Neuronal stem cell (in vitro differentiated cells): ENCODE data around the gene ADGRL3.
"Not testable (repeated sequence)": the region's sequence is repeated elsewhere in the genome, so short reads cannot be mapped to it uniquely, and the experiment has no call there.

ENCODE experiments used
- DNase-seq: peaks from one replicate; pipeline ENCODE4 v3.0.0-alpha.2; 2013; ENCODE audit warnings: low spot score
- H2AFZ ChIP-seq: one replicate; pipeline ENCODE4 v1.6.1; 2013; ENCODE audit warnings: mild to moderate bottlenecking, low read length, inconsistent platforms
- H2AK5ac ChIP-seq: 2 replicates; pipeline ENCODE4 v1.6.1; 2013; ENCODE audit warnings: low read depth, mild to moderate bottlenecking, inconsistent platforms, low read length, moderate library complexity, mixed read lengths
- H2BK120ac ChIP-seq: 2 replicates; pipeline ENCODE4 v1.6.1; 2013; ENCODE audit warnings: low read depth, mild to moderate bottlenecking, inconsistent platforms, low read length, moderate library complexity, mixed read lengths
- H2BK12ac ChIP-seq: one replicate; pipeline ENCODE4 v1.6.1; 2013; ENCODE audit warnings: low read length, inconsistent platforms
- H2BK15ac ChIP-seq: 2 replicates; pipeline ENCODE4 v1.6.1; 2013; ENCODE audit warnings: mild to moderate bottlenecking, low read length, inconsistent platforms, mixed read lengths
- H2BK5ac ChIP-seq: one replicate; pipeline ENCODE4 v1.6.1; 2013; ENCODE audit warnings: inconsistent platforms, mild to moderate bottlenecking, low read length, moderate library complexity
- H3K14ac ChIP-seq: one replicate; pipeline ENCODE4 v1.6.1; 2013; ENCODE audit warnings: low read length, inconsistent platforms
- H3K18ac ChIP-seq: 2 replicates; pipeline ENCODE4 v1.6.1; 2013; ENCODE audit warnings: low read length, inconsistent platforms
- H3K23ac ChIP-seq: 2 replicates; pipeline ENCODE4 v1.6.1; 2013; ENCODE audit warnings: low read depth, mild to moderate bottlenecking, mixed read lengths, low read length, inconsistent platforms; ENCODE audit not compliant: poor library complexity
- H3K27ac ChIP-seq: replicated peaks from 3 replicates; pipeline ENCODE4 v1.5.1; 2013; ENCODE audit warnings: low read length, inconsistent platforms
- H3K27me3 ChIP-seq, 3 experiments: 2 replicates each; pipeline ENCODE4 v1.6.1; 2013; ENCODE audit warnings: low read length in 3 of 3, mild to moderate bottlenecking in 2 of 3, inconsistent platforms in 1 of 3, low read depth in 1 of 3, mixed read lengths in 1 of 3, moderate library complexity in 1 of 3; ENCODE audit not compliant: control insufficient read depth in 3 of 3, insufficient read depth in 3 of 3
- H3K36me3 ChIP-seq, 2 donors: replicated peaks in 1 of 2; 2 replicates each; pipeline ENCODE4 v1.6.1; 2013; ENCODE audit warnings: low read length in 2 of 2; ENCODE audit not compliant: control insufficient read depth in 2 of 2, insufficient read depth in 2 of 2
- H3K4ac ChIP-seq: 2 replicates; pipeline ENCODE4 v1.6.1; 2013; ENCODE audit warnings: inconsistent platforms, mild to moderate bottlenecking, low read length, moderate library complexity
- H3K4me1 ChIP-seq, 2 donors: 1 replicate in 1 of 2; 2 replicates in 1 of 2; pipeline ENCODE4 v1.6.1; 2013; ENCODE audit warnings: low read length in 2 of 2, low read depth in 1 of 2; ENCODE audit not compliant: control insufficient read depth in 2 of 2, insufficient read depth in 1 of 2
- H3K4me2 ChIP-seq: one replicate; pipeline ENCODE4 v1.6.1; 2013; ENCODE audit warnings: mild to moderate bottlenecking, low read length, inconsistent platforms; ENCODE audit not compliant: insufficient read depth, poor library complexity, severe bottlenecking
- H3K4me3 ChIP-seq, 2 donors: 2 replicates each; pipeline ENCODE4 v1.5.1; 2013; ENCODE audit warnings: low read length in 2 of 2, mild to moderate bottlenecking in 2 of 2, inconsistent platforms in 1 of 2, moderate library complexity in 1 of 2
- H3K79me1 ChIP-seq: one replicate; pipeline ENCODE4 v1.6.1; 2013; ENCODE audit warnings: low read depth, mild to moderate bottlenecking, inconsistent platforms, low read length, moderate library complexity
- H3K9ac ChIP-seq: one replicate; pipeline ENCODE4 v1.6.1; 2013; ENCODE audit warnings: mild to moderate bottlenecking, low read depth, low read length, inconsistent platforms; ENCODE audit not compliant: poor library complexity
- H3K9me3 ChIP-seq, 2 donors: replicated peaks in 1 of 2; 2 replicates each; pipeline versions ENCODE3 to v1.6.1; 2013; ENCODE audit warnings: low read length in 2 of 2, mild to moderate bottlenecking in 2 of 2, inconsistent platforms in 1 of 2, low read depth in 1 of 2, mixed read lengths in 1 of 2, moderate library complexity in 1 of 2; ENCODE audit not compliant: control insufficient read depth in 2 of 2, insufficient read depth in 1 of 2
- H4K8ac ChIP-seq: one replicate; pipeline ENCODE4 v1.6.1; 2013; ENCODE audit warnings: low read depth, mild to moderate bottlenecking, inconsistent platforms, low read length, moderate library complexity
- H4K91ac ChIP-seq: one replicate; pipeline ENCODE4 v1.6.1; 2013; ENCODE audit warnings: low read length, low read depth, mild to moderate bottlenecking, inconsistent platforms; ENCODE audit not compliant: poor library complexity
- WGBS, 2 donors: extraction: QIAGEN DNeasy Blood & Tissue Kit; methylation state at CpG; one replicate each; pipeline ENCODE4 v1.1.7; 2013; ENCODE audit warnings: missing lambda C conversion rate in 2 of 2, mixed read lengths in 1 of 2; ENCODE audit not compliant: insufficient read length in 2 of 2, insufficient replicate concordance in 1 of 2; ENCODE audit errors: extremely low coverage in 2 of 2; 5-methylcytosine and 5-hydroxymethylcytosine counted together

Gene ADGRL3

DNA sequence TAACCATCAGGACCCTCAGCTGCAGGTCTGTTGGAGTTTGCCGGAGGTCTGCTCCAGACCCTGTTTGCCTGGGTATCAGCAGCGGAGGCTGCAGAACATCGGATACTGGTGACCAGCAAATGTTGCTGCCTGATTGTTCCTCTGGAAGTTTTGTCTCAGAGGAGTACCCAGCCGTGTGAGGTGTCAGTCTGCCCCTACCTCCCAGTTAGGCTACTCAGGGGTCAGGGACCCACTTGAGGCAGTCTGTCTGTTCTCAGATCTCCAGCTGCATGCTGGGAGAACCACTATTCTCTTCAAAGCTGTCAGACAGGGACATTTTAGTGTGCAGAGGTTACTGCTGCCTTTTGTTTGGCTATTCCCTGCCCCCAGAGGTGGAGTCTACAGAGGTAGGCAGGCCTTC, 559.8 kb downstream of the ADGRL3 start:
- not testable (repeated sequence) for H3K36me3 ChIP-seq, H3K9me3 ChIP-seq, H3K14ac ChIP-seq, H3K18ac ChIP-seq, H2AFZ ChIP-seq, H2AK5ac ChIP-seq, H2BK15ac ChIP-seq, H3K79me1 ChIP-seq, H3K4ac ChIP-seq, H3K4me2 ChIP-seq, H4K91ac ChIP-seq, H2BK12ac ChIP-seq, H3K4me3 ChIP-seq, H3K9ac ChIP-seq, H3K27ac ChIP-seq, DNase-seq, H3K27me3 ChIP-seq, H2BK5ac ChIP-seq, H2BK120ac ChIP-seq, H4K8ac ChIP-seq, H3K4me1 ChIP-seq, H3K23ac ChIP-seq
- no CpG with 5 or more reads among the region's 4 CpGs for WGBS, 2 donors

DNA sequence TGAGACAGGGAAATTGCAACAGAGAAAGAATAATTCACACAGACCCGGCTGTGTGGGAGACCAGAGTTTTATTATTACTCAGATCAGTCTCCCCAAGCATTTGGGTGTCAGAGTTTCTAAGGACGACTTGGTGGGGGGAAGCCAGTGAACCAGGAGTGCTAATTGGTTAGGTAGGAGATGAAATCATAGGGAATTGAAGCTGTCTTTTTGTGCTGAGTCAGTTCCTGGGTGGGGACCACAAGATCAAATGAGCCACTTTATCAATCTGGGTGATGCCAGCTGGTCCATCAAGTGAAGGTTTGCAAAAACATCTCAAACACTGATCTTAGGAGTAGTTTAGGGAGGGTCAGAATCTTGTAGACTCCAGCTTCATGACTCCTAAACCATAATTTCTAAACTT, 560.7 kb downstream of the ADGRL3 start:
- Histone ChIP-seq H3K4me1 (no peaks in the 10 kb centered on the region), H2AK5ac (no peak overlapping the region), H3K36me3 (peaks cover 0 to 3% of the 10 kb centered on the region in 2 donors), H3K14ac (no peak overlapping the region), H4K8ac (no peak overlapping the region), H2AFZ (no peak overlapping the region), H3K9me3 (peaks cover 0 to 4% of the 10 kb centered on the region in 2 donors), H2BK120ac (no peak overlapping the region), H3K79me1 (no peaks in the 10 kb centered on the region), H3K4me3 (no peak overlapping the region), H3K18ac (no peak overlapping the region), H3K23ac (no peak overlapping the region), H3K9ac (no peak overlapping the region), H3K27ac (no peak overlapping the region), H3K27me3 (no peaks in the 10 kb centered on the region), H3K4ac (no peak overlapping the region), H2BK15ac (no peak overlapping the region), H2BK12ac (no peak overlapping the region), H2BK5ac (no peak overlapping the region), H3K4me2 (no peak overlapping the region), H4K91ac (no peak overlapping the region)
- no peak for DNase-seq
- no CpG with 5 or more reads among the region's 2 CpGs for WGBS, 2 donors

DNA sequence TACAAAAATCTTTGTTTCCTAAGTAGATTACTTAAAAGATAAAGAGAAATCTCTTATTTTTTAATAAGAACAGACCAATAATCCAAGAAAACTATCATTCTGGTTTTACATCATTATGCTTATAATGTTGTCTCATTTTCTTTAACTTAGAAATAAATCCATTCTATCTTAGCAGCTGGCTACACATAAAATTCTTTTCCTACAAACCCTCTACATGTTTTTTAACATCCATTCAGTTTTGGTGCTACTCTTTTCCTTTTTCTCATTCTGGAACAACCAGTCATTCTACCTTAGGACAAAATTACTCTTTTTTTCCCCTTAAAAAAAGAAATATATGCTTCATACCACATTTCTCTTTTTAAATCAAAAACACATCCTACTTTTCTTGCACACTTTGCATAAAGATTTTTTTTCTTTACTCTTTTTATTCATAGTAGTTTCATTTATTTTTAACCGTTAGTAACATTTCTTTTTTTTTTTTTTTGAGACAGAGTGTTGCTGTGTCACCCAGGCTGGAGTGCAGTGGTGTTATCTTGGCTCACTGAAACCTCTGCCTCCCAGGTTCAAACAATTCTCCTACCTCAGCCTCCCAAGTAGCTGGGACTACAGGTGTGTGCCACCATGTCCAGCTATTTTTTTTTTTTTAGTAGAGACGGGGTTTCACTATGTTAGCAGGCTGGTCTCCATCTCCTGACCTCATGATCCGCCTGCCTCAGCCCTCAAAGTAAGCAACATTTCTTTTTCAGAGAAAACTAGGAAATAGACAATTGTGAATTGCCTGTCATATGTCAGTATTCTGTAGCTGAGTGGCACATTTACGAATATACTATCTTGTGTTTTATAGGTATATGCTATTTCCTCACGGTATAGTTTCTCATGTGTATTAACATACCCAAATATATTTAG, 562.8 kb downstream of the ADGRL3 start:
- H3K27ac ChIP-seq: no peak overlapping the region
- H3K9ac ChIP-seq: no peak overlapping the region
- no peak overlapping the region for H3K14ac ChIP-seq
- no peak for DNase-seq
- no peak overlapping the region for H2BK12ac ChIP-seq
- H3K36me3 ChIP-seq: peaks cover 0 to 3% of the 10 kb centered on the region in 2 donors
- WGBS, 2 donors: no CpG with 5 or more reads among the region's 5 CpGs
- no peaks in the 10 kb centered on the region for H3K79me1 ChIP-seq
- no peak overlapping the region for H2BK120ac ChIP-seq
- H3K23ac ChIP-seq: no peak overlapping the region
- no peak overlapping the region for H2BK5ac ChIP-seq
- no peaks in the 10 kb centered on the region for H3K27me3 ChIP-seq
- no peak overlapping the region for H4K91ac ChIP-seq
- no peak overlapping the region for H3K4me2 ChIP-seq
- no peak overlapping the region for H4K8ac ChIP-seq
- H2AK5ac ChIP-seq: no peak overlapping the region
- no peak overlapping the region for H3K4me3 ChIP-seq
- no peak overlapping the region for H2AFZ ChIP-seq
- H3K4me1 ChIP-seq: no peaks in the 10 kb centered on the region
- H3K18ac ChIP-seq: no peak overlapping the region
- H3K9me3 ChIP-seq: peaks cover 0 to 4% of the 10 kb centered on the region in 2 donors
- no peak overlapping the region for H3K4ac ChIP-seq
- H2BK15ac ChIP-seq: no peak overlapping the region

DNA sequence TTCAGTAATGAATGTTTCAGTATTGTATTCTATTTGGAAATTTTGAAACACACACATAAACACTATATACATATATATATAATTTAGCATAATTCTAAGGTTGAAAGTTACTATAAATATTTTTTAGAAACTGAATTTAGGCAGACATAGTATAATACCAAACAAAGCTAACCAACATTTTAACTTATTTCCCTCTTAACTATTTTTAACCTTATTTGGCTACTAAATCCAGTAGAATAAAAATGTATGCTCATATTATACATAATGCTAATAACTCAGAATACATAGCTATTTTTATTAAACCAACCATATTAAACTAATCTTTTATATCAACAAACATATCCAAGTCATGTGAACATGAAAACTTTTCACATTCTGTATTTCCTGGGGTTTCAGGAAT, 563.6 kb downstream of the ADGRL3 start:
- DNase-seq: no peak
- H4K8ac ChIP-seq: no peak overlapping the region
- peaks cover 0 to 4% of the 10 kb centered on the region in 2 donors for H3K9me3 ChIP-seq
- no peaks in the 10 kb centered on the region for H3K27me3 ChIP-seq
- no peak overlapping the region for H2BK5ac ChIP-seq
- H3K18ac ChIP-seq: no peak overlapping the region
- H3K4ac ChIP-seq: no peak overlapping the region
- no peak overlapping the region for H2AK5ac ChIP-seq
- no peak overlapping the region for H2BK12ac ChIP-seq
- no peaks in the 10 kb centered on the region for H3K79me1 ChIP-seq
- H3K9ac ChIP-seq: no peak overlapping the region
- peaks cover 0 to 3% of the 10 kb centered on the region in 2 donors for H3K36me3 ChIP-seq
- no peak overlapping the region for H2BK15ac ChIP-seq
- no peak overlapping the region for H3K4me2 ChIP-seq
- H3K14ac ChIP-seq: no peak overlapping the region
- H2BK120ac ChIP-seq: no peak overlapping the region
- no peak overlapping the region for H3K23ac ChIP-seq
- H3K4me3 ChIP-seq: no peak overlapping the region
- no peaks in the 10 kb centered on the region for H3K4me1 ChIP-seq
- no peak overlapping the region for H3K27ac ChIP-seq
- H4K91ac ChIP-seq: no peak overlapping the region
- H2AFZ ChIP-seq: no peak overlapping the region
